HG02763 (cell line): ENCODE data around the gene GPR132.
A peak's percentile ranks its signal among the peaks of the same experiment; 100 is the strongest.
"Not testable (repeated sequence)": the region's sequence is repeated elsewhere in the genome, so short reads cannot be mapped to it uniquely, and the experiment has no call there.

Experiments
- ATAC-seq: cut with Tn5 transposase; IDR thresholded peaks from one replicate; pipeline ENCODE4 v1.9.1; 2021; ENCODE audit warnings: mild to moderate bottlenecking, moderate library complexity; ENCODE audit not compliant: unreplicated experiment

The GPR132 gene

DNA sequence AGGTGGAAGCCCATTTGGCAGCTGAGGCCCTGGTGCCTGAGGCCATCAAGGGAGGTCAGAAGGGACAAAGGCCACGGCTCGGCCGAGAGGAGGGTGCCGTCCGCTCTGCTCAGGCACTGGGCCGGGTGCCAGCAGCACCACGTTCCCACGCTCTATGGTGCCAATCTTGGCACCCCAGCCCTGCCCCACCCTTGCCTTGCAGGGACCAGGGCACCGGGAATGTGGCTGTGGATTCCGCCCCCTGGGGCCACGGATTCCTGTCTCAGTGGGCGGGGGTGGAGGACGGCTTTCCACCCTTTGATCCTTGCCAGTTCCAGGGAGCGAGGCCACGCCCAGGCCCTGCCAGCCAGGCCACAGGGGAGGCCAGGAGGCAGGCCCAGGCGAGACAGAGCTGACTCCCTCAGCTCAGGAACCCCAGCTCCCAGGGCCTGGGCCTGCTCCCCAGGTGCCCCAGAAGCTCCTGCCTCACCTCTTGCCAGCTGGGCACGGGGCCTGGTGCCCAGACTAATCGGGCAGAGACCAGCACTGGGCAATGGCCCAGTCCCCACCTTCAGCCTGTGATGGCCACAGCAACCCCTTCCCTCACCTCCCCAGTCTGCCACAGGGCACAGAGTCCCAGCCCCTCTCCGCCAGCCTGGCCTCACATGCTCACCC, 26.4 kb upstream of the GPR132 start:
- ATAC-seq, result no peak

DNA sequence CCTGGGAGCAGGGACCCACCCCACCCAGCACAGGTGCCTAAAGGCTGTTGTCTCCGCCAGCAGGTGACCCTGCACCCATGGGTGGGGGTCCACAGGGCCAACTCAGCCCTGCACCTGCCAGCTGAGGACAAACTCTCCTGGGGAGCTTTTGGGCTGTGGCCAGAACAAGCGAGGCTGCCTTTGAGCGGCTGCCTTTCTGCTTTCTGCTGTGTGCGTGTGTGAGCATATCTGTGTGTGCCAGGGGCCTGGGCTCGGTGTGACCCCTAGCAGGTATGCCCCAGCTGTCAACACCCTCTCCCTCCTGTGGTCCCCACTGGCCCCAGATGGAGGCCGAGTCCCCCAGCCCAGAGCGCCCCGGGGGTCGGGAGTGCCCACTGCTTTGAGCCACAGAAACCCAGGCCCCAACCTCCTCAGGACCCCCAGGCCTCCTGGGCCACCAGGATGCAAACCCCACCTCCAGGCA, 25.9 kb upstream of the GPR132 start:
- no peak for ATAC-seq

DNA sequence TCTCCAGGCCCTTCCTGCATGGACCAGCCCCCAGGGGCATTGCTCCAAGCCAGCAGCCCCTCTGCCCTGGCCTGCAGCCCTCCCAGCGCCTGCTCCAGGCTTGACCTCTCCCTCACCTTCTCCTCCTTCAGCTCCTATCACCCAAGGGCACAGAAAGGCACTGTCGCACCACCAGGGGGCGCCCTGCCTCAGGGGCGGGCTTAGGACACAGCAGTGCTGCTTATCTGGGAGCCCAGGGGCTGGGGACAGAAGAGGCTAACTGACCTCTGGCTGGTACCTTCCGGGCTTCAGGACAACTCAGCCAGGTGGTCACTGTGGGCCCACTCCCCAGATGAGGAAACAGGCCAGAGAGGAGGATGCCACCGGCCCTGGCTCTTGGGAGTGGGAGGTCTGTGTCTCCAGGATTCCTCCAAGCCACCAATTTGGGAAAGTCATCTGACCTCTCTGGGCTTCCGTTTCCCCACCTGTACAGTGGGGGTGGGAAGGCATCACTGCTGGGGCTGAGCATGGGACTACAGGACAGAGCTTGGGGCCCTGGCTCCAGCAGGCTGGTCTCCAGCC, 25.3 kb upstream of the GPR132 start:
- peak; percentile 30 for ATAC-seq

DNA sequence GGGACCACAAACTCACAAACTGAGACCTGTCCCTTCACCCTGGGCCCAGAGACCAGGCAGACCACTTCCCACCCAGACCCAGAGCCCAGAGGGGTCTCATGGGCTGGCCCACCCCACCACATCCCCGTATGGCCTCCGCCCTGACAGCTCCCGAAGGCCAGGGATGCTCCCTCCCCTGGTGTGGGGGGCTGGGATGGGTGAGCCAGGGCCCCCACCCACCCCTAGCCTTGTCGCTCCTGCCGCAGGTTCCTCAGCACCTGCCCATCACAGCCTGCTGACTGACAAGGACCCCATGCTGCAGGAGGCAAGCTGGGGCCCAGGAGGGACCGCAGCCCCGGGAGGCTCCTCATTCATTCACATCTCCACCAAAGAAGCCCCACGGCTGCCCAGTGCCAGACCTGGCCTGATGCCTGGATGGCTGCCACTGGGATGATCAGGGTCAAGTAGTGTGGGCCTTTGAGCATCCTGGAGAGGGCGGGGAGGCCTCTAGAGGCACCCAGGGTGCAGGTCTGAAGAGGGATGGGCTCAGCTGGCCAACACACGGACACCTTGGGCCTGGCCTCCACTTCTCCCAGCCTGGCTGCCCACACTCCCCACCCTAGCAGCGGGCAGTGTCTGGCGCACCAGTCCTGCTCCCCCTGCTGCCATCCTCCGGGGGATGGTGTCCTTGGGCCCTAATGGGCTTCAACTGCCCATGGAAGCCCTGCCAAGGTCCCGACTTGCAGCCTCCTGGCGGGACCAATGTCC, 24.7 kb upstream of the GPR132 start:
- no peak for ATAC-seq

DNA sequence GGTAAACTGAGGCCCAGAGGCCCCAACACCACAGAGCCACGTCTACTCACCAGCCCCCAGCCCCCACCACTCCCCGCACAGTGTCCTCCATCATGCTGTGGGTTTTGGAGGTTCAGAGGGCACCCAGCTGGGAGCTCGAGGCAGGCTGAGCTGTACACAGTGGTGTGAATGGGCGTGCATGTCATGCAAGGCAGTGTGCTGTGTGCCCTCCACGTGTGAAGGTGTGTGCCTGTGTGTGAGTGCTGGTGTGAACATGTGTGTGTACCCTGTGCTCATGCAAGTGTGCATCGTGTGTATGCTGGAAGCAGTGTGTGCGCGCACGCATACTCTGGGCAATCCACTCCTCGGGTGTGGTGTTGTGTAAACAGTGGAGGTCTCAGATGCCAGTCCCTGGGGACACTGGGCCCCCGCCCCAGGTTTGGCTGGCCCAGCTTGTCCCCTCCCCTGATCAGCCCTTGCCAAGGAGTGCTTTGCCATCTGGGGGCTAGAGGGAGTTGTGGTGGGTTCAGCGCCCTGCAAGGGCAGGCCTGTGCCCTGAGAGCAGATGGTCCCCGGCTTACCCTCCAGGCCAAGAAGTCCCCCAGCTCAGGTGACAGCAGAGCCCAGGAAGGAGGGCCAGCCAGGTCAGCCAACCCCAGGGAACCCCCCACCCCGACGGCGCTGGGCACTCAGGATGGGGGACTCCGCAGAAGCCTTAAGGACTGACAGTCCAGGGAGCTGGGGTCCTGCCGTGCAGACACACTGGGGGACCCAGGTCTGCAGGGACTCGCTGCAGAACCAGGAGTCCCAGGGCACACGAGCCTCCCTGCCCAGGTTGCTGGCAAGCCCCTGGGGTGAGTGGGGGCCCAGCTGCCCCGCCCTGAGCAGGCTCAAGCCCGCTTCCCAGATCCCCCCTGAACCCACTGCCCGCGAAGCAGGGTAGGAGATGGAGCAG, 23.8 kb upstream of the GPR132 start:
- no peak for ATAC-seq

DNA sequence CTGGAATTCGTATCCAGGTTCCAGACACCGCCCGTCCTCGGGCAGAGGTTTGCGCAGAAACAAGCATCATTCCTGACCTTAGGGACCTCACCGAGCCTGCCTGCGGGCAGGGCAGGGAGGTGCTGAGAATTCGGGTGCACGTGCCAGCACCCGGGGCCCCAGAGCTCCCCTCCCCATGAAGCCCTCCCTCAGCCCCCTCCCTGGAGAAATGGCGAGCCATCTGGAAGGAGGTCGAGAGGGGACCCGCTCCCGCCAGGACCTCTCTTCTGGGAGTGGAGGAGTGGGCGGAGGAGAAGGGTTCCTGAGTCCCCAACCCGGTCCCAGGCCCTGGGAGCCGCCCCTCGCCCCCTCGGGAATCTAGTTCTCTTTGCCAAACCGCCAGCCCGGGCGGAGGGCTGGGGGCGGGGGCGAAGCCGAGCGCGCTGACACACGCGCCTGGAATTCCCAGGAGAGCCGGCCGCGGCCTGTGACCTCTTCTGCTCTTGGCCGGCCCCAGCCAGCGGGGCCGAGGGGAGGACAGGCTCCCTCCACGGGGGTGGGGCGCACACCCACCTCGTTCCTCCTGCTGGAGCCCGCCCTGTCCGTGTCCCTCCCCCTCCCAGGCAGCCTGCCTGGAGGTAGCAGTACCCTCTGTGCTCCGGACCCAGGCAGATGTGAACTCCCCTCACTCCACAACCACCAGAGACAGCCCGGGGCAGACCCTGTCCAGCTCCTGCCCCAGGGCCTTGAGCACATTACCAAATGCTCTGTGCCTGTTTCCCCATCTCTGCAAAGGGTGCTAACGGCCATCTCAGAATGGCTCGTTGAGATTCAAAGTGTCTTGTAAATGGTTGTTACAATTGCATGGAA, 23.0 kb upstream of the GPR132 start:
- no peak for ATAC-seq

DNA sequence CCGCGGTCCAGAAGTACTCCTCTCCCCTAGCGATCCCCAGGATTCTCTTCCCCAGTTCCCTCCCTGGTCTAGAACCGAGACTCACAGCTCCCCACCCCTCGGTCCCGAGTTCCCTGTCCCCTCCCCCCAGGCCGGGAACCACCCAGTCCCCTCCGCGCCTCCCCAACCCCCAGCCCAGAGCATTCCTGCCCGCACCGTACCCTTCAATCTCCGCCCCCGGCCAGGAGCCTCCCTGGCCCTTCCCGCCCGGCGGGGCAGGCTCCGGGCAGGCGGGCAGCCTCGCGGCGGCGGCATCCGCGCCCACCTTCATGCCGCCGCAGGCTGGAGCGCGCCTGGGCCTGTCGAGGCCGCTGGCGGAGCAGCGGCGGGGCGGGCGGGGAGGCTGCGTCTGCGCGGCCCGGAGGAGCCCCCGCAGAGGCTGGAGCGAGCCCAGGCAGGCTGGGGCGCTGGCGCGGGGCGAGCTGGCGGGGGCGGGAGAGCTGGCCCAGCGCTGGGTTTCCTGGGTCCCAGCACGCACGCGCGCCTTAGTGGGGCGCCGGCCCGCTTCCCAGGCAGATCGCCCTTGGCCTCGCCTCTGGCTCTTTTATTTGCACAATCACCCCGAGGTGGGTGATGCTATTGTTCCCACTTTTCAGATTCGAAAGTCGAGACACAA, 22.2 kb upstream of the GPR132 start:
- no peak for ATAC-seq

DNA sequence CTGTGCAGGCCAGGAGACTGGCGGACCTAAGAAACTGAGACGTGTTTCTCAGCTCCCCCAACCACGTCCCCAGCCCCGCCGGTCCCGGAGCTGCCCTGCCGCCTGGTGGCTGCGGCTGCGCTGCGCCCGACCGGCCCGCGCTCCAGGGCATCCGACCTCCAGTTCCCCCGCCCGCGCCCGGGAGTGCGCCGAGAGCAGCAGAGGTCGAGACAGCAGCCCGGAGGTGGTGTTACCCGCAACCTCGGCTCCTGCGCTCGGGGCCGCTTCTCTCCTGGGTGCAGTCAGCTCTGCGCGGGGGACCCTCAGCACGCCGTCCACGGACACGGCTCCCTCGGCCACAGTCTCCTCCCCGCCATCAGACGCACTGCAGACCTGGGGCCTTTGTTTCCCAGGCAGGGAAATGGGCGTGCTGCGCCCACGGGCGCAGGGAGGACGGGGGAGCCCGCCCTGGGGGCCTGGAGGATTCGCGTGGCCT, 21.6 kb upstream of the GPR132 start:
- peak; percentile 63 for ATAC-seq

DNA sequence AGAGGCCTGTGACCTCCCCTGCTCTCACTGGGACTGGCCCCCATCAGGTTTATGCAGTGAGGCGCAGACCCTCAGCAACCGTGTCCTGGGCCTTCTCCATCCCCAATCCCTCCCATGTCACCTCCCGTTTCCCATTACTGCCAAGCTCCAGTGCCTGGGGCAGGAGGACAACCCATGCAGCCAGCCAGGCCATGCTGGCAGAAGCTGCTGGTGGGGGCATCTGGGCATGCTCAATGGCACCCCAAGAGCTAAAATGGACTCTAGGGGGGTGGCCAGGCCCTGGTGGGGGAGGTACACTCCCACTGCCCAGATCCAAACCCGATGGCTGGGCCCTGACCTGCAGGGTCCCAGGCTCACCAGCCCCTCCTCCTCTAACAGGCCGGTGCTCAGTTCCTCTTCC, 20.5 kb upstream of the GPR132 start:
- ATAC-seq, result no peak

DNA sequence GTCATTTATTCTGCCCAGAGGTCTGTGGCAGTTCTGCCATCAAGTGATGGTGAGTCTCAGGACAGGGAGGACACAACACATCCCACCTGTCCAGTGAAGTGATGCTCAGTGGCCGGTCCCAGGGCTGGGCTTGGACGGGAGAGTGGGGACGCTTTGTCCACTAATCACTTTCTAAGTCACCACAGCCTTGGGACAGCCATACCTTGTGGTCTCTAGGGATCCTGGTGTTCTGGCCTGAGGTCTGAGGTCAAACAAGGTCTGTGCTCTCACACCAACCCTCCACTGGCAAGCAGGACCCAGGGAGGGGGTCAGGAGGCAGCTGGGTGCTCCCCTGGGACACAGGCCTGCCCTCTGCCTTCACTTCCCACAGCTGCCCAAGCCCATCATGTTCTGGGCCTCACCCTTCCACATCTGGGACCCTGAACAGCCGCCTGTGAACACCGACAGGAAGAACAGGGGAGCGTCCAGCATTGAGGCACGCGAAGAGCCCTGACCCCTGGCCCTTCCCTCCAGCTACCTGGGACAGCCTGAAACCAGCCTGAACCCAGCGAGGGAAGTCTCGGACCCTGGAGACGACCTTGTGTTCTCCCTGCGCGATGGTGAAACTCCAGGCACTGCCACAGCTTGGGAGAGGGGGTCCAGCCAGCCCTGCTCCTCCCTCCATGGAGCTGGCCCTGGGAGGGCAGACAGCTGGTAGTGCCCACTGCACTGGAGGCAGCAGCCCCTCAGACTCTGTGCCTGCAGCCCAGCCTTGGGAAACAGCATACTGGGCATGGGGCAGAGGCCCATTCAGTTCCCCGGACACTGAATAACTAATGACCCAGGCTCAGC, 19.7 kb upstream of the GPR132 start:
- ATAC-seq, result no peak

DNA sequence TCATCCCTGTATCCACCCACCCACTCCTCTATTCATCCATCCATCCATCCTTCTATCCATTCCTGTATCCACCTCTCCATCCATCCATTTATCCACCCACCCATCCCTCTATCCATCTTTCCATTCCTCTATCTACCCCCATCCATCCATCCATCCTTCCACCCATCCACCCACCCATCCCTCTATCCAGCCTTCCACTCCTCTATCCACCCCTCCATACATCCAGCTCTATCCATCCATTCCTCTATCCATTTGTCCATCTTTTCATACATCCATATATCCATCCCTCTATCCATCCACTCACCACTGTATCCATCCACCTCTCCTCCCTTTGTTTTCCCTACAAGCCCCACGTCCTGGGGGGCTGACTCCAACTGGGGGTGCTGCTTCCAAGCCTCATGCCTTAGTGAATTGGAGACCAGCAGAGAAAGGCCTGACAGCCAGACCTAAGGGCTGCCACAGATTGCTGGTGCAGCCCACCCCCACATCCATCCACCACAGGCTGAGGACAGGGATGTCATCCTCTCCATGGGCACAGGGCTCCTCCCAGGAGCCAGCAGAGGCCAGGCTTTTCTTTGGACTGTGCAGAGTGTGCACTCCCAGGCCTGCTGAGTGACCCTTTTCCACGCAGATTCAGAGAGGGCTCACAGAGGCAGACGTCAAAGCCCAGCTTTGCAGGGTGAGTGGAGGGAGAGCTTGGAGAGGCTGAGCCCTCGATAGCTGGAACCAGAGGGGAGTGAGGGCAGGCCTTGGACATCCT, 18.9 kb upstream of the GPR132 start:
- ATAC-seq, result no peak

DNA sequence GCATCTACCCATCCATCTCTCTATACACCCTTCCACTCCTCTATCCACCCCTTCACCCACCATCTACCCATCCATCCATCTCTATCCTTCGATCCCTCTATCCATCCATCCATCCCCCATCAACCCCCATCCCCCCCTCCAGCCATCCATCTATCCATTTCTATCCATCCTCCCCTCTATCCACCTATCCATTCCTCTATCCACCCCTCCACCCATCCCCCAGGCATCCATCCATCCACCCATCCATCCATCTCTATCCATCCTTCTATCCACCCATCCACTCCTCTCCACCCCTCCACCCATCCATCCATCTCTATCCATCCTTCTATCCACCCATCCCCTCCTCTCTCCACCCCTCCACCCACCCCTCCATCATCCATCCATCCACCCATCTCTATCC, 17.5 kb upstream of the GPR132 start:
- no peak for ATAC-seq

DNA sequence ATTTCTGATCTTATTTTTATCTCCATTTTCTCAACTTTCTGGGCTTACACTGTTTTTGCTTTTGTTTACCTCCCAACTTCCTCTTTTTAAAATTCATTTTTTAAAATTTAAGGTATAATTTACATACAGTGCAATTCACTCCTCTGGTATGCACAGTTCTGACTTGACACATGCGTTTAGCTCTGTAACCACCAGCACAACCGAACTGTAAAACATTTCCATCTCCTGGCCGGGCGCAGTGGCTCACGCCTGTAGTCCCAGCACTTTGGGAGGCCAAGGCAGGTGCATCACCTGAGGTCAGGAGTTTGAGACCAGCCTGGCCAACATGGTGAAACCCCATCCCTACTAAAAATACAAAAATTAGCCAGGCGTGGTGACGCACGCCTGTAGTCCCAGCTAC, 16.2 kb upstream of the GPR132 start:
- not testable (repeated sequence) for ATAC-seq

DNA sequence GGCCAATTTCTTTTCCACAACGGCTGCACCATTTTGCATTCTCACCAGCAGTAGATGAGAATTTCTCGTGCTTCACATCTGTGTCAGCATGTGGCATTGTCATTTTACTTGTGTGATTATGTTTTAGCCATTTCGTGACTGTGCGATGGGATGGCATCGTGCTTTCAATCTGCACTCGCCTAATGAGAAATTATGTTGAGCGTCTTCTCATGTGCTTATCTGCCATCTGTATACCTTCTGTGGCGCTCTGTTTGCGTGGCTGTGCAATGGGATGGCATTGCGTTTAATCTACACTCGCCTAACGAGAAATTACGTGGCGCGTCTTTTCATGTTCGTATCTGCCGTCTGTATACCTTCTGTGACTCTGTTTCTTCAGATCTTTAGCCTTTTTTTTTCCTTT, 14.9 kb upstream of the GPR132 start:
- ATAC-seq, result no peak

DNA sequence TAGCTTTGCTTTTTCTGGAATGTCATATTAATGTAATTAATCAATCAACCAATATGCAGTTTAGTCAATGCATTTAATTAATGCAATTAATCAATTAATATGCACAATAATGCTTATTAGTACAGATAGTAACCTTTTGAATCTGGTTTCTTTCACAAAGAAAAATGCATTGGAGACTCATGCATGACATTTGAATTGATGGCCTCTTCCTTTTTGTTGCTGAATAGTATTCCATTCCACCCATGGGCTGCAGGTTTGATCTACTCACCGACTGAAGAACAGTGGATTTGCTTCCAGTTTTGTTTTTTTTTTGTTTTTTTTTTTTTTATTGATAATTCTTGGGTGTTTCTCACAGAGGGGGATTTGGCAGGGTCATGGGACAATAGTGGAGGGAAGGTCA, 13.1 kb upstream of the GPR132 start:
- no peak for ATAC-seq

DNA sequence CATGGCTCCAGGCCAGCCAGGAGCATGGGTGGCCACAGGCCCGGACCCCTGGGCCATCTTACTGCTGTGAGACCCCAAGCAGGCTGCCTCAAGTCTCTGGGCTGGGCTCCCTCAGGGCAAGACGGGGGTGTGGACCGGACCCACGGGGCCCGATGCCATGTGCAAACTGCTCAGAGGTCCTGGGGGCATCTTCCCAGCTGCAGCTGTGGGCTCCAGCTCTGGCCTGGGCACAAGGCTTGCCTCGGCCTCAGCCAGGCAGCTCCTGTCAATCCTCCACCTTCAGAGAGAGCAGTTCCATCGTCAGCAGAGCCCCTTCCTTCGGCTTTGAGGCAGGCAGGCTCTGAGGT, 12.4 kb upstream of the GPR132 start:
- ATAC-seq, result no peak

DNA sequence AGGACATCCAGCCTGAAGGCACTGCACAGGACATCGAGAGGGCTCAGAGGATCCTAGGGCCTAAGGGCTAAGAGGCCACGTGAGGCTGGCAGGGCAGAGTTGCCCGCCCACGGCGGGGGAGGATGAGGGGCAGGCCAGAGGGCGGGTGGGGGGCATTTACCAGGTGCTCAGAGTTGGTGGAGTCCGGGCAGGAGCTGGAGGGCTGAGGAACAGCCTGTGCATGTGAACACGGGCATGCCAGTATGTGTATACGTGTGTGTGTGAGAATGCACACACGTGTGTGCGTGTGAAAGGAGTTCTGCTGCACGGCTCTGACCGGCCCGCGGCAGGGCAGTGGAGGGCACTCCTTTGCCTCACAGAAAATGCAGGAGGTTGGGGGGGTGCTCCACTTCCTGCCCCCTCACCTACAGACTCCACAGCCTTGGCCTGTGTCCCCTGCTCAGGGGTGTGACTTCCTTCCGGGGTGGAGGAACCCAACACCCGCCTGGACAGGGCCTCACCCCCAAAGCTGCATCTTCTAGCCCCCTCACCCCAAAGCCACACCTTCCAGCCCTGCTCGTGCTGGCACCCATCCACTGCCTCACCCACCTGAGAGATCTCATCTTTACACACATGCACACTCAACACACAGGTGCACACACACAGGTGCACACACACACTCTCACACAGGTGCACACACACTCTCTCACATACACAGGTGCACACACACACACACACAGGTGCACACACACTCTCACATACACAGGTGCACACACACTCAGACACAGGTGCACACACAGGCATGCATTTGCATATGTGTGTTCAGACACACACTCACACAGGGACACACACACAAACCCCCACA, 11.8 kb upstream of the GPR132 start:
- no peak for ATAC-seq
